Measurements from ENCODE around the gene KRTAP19-8.

KRTAP19-8 gene, protein sequence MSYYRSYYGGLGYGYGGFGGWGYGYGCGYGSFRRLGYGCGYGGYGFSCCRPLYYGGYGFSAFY

GRCh38 chr21:31038376-31038775 is at the start of gene KRTAP19-8:
Gene KRTAP19-8, minus strand, starts transcription at chr21:31038476. Its CDS starts 33 bp downstream, at chr21:31038443.
- Mint-ChIP-seq H3K4me3 (no peak within 1 kb of the TSS), H3K4me1 (no peaks in the 10 kb centered on the region), H3K27me3 (peaks cover 8% of the 10 kb centered on the region), H3K9me3 (peaks cover 4% of the 10 kb centered on the region), H3K27ac (no peak within 1 kb of the TSS), H3K36me3 (no peaks in the 10 kb centered on the region)

GRCh38 chr21:31087639-31088473 is 49.6 kb upstream of the KRTAP19-8 start:
- H3K27ac Mint-ChIP-seq, result no peak overlapping the region
- no peaks in the 10 kb centered on the region for H3K36me3 Mint-ChIP-seq
- peak overlapping the region; percentile 52 for H3K4me3 Mint-ChIP-seq
- H3K4me1 Mint-ChIP-seq, result peaks cover 9% of the 10 kb centered on the region
- H3K9me3 Mint-ChIP-seq, result no peaks in the 10 kb centered on the region
- peaks cover 4% of the 10 kb centered on the region for H3K27me3 Mint-ChIP-seq

- peaks cover 9% of the 10 kb centered on the region for H3K4me1 Mint-ChIP-seq
- H3K4me3 Mint-ChIP-seq, result no peak overlapping the region
- H3K36me3 Mint-ChIP-seq, result no peaks in the 10 kb centered on the region
- H3K27ac Mint-ChIP-seq, result no peak overlapping the region
- H3K9me3 Mint-ChIP-seq, result no peaks in the 10 kb centered on the region
- peaks cover 4% of the 10 kb centered on the region for H3K27me3 Mint-ChIP-seq
Observed at GRCh38 chr21:31084689-31085088, 46.4 kb upstream of the KRTAP19-8 start.

DNA sequence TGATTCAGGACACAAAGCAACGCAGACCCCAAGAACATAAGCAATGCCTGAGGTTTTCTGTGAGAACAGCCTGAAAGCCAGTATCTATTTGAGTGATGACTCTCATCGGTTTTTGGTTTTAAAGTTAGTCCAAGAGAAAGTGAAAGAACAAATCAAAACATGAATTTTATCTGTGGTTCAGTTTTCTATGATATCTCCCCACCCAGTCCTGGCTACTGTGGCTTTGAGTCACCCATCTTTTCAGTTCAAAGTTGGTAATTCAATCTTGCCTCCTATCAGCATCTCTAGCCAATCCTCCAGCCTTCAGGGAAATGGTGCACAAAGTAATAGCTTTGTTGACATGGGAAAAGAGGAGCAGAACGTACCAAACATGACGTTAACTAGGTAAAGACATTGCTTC is 40.5 kb upstream of the KRTAP19-8 start:
- H3K27ac Mint-ChIP-seq, result no peak overlapping the region
- H3K36me3 Mint-ChIP-seq, result no peaks in the 10 kb centered on the region
- no peak overlapping the region for H3K4me3 Mint-ChIP-seq
- H3K4me1 Mint-ChIP-seq, result no peaks in the 10 kb centered on the region
- no peaks in the 10 kb centered on the region for H3K9me3 Mint-ChIP-seq
- no peaks in the 10 kb centered on the region for H3K27me3 Mint-ChIP-seq

DNA sequence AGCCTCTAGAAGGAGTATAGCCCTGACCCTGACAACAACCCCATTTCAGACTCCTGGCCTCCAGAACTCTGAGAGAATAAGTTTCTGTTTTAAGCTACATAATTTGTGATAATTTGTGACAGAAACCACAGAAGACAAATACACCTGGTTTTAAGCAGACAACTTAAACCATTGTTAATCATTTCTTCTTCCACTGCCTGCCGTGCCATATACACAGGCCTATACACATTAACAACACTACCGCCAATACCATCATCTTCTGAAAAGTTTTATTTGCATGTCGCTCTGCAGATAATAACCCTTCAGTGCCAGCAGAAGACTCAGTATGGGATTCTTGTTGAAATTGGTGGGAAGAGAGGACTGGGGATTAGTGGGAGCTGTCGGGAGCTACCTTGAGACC is 39.9 kb upstream of the KRTAP19-8 start:
- Mint-ChIP-seq H3K27me3 (no peaks in the 10 kb centered on the region), H3K27ac (no peak overlapping the region), H3K36me3 (no peaks in the 10 kb centered on the region), H3K4me1 (no peaks in the 10 kb centered on the region), H3K4me3 (no peak overlapping the region), H3K9me3 (no peaks in the 10 kb centered on the region)

GRCh38 chr21:31075848-31076247 is 37.6 kb upstream of the KRTAP19-8 start:
- H3K27ac Mint-ChIP-seq, result no peak overlapping the region

GRCh38 chr21:31072533-31072932 is 34.3 kb upstream of the KRTAP19-8 start:
- no peak overlapping the region for H3K4me3 Mint-ChIP-seq
- peaks cover 4% of the 10 kb centered on the region for H3K27me3 Mint-ChIP-seq

More at GRCh38 chr21:31075848-31076247, 37.6 kb upstream of the KRTAP19-8 start:
- peaks cover 3% of the 10 kb centered on the region for H3K27me3 Mint-ChIP-seq
- no peaks in the 10 kb centered on the region for H3K4me1 Mint-ChIP-seq
- H3K36me3 Mint-ChIP-seq, result no peaks in the 10 kb centered on the region
- H3K4me3 Mint-ChIP-seq, result no peak overlapping the region
- no peaks in the 10 kb centered on the region for H3K9me3 Mint-ChIP-seq

DNA sequence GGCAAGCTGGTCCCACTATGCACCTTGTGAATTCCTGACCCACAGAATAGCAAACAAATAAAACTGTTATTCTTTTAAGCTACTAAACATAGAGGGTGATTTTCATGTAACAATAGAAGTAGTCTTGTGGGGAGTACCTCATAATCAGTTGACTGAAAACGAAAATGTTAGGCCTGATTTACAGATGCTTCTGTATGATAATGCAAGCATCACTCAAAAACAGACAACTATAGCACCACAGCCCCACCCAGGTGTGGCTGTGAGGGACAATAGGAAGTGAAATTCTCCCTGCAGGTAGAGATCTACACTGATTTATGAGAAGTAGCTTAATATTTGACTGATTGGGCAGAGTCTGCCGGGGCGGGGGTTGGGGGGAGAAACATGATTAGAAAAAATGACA is 26.5 kb upstream of the KRTAP19-8 start:
- Mint-ChIP-seq H3K27me3 (no peaks in the 10 kb centered on the region), H3K4me1 (no peaks in the 10 kb centered on the region), H3K4me3 (no peak overlapping the region), H3K36me3 (no peaks in the 10 kb centered on the region), H3K27ac (no peak overlapping the region), H3K9me3 (no peaks in the 10 kb centered on the region)

More at GRCh38 chr21:31072533-31072932, 34.3 kb upstream of the KRTAP19-8 start:
- Mint-ChIP-seq H3K36me3 (no peaks in the 10 kb centered on the region), H3K27ac (no peak overlapping the region), H3K4me1 (no peaks in the 10 kb centered on the region), H3K9me3 (no peaks in the 10 kb centered on the region)

DNA sequence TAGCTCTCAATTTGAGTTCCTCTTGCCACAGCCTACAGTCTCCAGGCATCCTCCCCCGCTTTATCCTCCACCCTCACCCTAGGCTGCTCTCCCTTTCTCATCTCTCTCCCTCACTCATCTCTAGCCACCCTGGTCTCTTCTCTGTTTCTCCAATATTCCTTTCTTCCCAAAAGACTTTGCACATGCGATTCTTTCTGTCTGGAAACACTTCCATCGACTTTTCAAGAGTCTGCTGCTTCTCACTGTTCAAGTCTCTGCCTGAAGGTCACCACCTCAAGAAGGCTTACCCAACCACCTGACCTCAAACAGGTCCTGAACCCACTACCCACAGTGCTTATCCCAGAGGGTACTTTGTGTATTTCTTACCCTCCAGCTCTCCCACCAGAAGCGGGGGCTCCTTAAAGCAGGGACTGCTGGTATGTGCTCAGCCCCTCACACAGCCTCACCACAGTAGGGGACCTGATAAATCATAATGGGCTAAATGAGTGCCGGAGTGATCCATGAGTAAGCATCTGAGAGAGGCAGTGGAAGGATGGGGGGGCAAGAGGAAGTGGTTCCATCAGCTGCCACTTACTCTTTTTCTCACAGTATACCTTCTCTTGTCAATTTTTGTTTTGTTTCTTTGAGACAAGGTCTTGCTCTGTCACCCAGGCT is 14.3 kb upstream of the KRTAP19-8 start:
- H3K36me3 Mint-ChIP-seq, result no peaks in the 10 kb centered on the region
- no peak overlapping the region for H3K27ac Mint-ChIP-seq
- no peaks in the 10 kb centered on the region for H3K27me3 Mint-ChIP-seq
- H3K9me3 Mint-ChIP-seq, result peaks cover 4% of the 10 kb centered on the region
- no peak overlapping the region for H3K4me3 Mint-ChIP-seq
- no peaks in the 10 kb centered on the region for H3K4me1 Mint-ChIP-seq

GRCh38 chr21:31050577-31051157 is 12.4 kb upstream of the KRTAP19-8 start:
- Mint-ChIP-seq H3K27me3 (peaks cover under 1% of the 10 kb centered on the region), H3K4me3 (no peak overlapping the region), H3K4me1 (no peaks in the 10 kb centered on the region), H3K36me3 (no peaks in the 10 kb centered on the region), H3K9me3 (no peaks in the 10 kb centered on the region), H3K27ac (no peak overlapping the region)

DNA sequence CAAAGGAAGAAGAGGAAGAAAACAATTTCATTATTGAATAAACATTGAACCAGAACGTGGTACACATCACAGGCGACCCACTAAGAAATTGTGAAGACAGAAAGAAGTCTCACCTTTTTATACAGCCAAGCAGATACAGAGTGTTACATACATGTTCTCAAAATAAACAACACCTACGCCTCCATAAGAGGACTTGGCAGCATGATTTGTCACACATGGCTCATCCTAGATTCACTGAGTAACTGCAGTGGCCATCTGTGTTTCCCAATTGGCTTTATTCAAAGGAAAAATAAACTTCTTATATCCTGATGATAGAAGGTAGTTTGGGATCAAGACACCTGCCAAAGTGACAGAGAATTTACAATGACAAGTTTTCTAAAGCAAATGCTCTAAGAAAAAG is 7.6 kb upstream of the KRTAP19-8 start:
- H3K9me3 Mint-ChIP-seq, result no peaks in the 10 kb centered on the region
- peaks cover 5% of the 10 kb centered on the region for H3K27me3 Mint-ChIP-seq
- no peak overlapping the region for H3K4me3 Mint-ChIP-seq
- H3K4me1 Mint-ChIP-seq, result no peaks in the 10 kb centered on the region
- H3K36me3 Mint-ChIP-seq, result no peaks in the 10 kb centered on the region
- H3K27ac Mint-ChIP-seq, result no peak overlapping the region

GRCh38 chr21:31043471-31043870 is 5.2 kb upstream of the KRTAP19-8 start:
- peaks cover 9% of the 10 kb centered on the region for H3K27me3 Mint-ChIP-seq
- no peak overlapping the region for H3K27ac Mint-ChIP-seq
- no peaks in the 10 kb centered on the region for H3K36me3 Mint-ChIP-seq
- H3K9me3 Mint-ChIP-seq, result no peaks in the 10 kb centered on the region
- no peaks in the 10 kb centered on the region for H3K4me1 Mint-ChIP-seq
- H3K4me3 Mint-ChIP-seq, result no peak overlapping the region

- Mint-ChIP-seq H3K36me3 (no peaks in the 10 kb centered on the region), H3K4me3 (no peak overlapping the region), H3K27ac (no peak overlapping the region), H3K9me3 (peaks cover 2% of the 10 kb centered on the region), H3K27me3 (peaks cover 10% of the 10 kb centered on the region), H3K4me1 (no peaks in the 10 kb centered on the region)
Observed at GRCh38 chr21:31042080-31042464, 3.8 kb upstream of the KRTAP19-8 start.

DNA sequence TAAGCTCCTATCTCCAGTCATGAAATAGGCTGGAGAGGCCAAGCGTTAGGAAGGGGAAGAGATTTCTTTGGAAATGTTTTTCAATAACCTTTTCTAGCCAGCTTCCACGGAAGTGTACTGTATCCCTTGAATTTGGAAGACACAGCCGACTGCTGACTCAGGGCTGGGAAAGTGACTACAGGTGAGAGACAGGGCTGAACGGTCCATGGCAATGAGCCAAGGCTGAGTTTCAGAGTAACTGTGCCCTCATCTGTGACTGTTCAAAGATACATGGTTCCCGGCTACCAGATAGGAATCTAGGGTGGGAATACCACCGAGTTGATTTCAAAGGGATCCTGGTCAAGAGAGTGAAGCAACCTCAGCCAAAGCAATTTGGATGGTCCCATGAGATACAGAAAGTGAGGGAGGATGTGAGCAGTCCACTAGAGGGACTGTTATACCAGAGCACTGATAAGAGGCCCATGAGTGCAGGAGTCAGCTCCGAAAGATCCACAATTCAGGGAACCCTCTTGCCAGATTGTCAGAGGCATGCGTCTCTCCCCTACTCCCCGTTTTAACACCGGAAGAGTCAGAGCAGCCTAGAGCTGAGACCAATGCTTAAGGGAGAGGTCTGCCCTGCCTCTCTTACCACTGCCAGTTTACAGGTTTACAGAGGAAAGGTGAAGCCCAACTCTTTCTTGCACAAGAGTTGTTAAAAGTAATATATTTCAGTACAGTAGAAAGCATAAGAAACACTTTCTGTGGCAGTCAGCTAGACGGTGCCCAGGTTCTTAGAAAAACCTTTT is 3.2 kb upstream of the KRTAP19-8 start:
- Mint-ChIP-seq H3K27me3 (peaks cover 12% of the 10 kb centered on the region), H3K4me1 (no peaks in the 10 kb centered on the region), H3K4me3 (no peak overlapping the region), H3K36me3 (no peaks in the 10 kb centered on the region), H3K27ac (no peak overlapping the region), H3K9me3 (peaks cover 4% of the 10 kb centered on the region)

DNA sequence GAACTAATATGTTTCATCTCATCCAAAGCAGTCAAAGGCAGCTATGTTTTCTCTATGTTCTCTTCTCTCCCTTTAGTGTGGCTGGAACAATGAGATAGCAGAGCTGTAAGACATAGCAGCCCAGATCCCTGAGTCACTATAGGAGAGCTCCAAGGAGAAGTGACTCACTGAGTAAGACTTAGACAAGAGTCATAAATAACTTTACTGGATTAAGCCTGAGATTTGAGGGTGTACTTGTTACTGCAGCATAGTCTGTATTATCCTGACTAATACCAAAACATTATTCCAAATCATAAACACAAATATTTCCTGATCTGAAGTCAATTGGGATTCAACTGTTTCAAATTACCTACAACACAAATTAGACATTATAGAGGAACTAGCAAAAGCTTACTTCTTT is 3.9 kb downstream of the KRTAP19-8 start:
- H3K36me3 Mint-ChIP-seq, result no peaks in the 10 kb centered on the region
- H3K9me3 Mint-ChIP-seq, result peaks cover 4% of the 10 kb centered on the region
- H3K4me1 Mint-ChIP-seq, result no peaks in the 10 kb centered on the region
- H3K27me3 Mint-ChIP-seq, result peaks cover 8% of the 10 kb centered on the region
- H3K27ac Mint-ChIP-seq, result no peak overlapping the region
- H3K4me3 Mint-ChIP-seq, result no peak overlapping the region
